ENCODE data around the gene IFRD2. TPM values are rescaled to one million over a fixed set of nuclear protein-coding genes. Genes with fewer than 3 reads are reported as not detected.

Gene IFRD2
- total RNA-seq, 1 experiment from 2014 or later, result 111 TPM

- POLR2A ChIA-PET, result no interaction called here
- CTCF ChIA-PET, result no interaction called here
- no TSS peak for BruUV-seq (replicated peaks)
- Histone ChIP-seq H3K36me3 (ENCODE audit: control insufficient read depth, insufficient read depth, low read length) (no peaks in the 10 kb centered on the region; the same call in 1 of the 2 replicates), H3K4me1 (ENCODE audit: control insufficient read depth, insufficient read depth, low read length) (peaks cover 27% of the 10 kb centered on the region), H3K4me3 (ENCODE audit: low read depth in 2 of 2, low read length in 2 of 2) (peak overlapping the region; percentile 82 to 93), H3K27ac (ENCODE audit: low read length) (peak overlapping the region; percentile 92), H3K9me3 (ENCODE audit: control insufficient read depth, insufficient read depth, low read depth, low read length) (no peaks in the 10 kb centered on the region), H3K27me3 (ENCODE audit: control insufficient read depth, insufficient read depth, low read length) (no peaks in the 10 kb centered on the region)
- TF ChIP-seq SIN3A (IDR thresholded peaks at IDR 0.05; ENCODE audit: borderline replicate concordance, insufficient read depth, low read depth, low read length) (no peak), TCF7L2 (IDR thresholded peaks at IDR 0.05; ENCODE audit: low read depth, low read length) (no peak), POLR2AphosphoS5 (IDR thresholded peaks at IDR 0.05; ENCODE audit: low read depth, low read length) (no peak)
- TF ChIP-seq, protein P1, sequence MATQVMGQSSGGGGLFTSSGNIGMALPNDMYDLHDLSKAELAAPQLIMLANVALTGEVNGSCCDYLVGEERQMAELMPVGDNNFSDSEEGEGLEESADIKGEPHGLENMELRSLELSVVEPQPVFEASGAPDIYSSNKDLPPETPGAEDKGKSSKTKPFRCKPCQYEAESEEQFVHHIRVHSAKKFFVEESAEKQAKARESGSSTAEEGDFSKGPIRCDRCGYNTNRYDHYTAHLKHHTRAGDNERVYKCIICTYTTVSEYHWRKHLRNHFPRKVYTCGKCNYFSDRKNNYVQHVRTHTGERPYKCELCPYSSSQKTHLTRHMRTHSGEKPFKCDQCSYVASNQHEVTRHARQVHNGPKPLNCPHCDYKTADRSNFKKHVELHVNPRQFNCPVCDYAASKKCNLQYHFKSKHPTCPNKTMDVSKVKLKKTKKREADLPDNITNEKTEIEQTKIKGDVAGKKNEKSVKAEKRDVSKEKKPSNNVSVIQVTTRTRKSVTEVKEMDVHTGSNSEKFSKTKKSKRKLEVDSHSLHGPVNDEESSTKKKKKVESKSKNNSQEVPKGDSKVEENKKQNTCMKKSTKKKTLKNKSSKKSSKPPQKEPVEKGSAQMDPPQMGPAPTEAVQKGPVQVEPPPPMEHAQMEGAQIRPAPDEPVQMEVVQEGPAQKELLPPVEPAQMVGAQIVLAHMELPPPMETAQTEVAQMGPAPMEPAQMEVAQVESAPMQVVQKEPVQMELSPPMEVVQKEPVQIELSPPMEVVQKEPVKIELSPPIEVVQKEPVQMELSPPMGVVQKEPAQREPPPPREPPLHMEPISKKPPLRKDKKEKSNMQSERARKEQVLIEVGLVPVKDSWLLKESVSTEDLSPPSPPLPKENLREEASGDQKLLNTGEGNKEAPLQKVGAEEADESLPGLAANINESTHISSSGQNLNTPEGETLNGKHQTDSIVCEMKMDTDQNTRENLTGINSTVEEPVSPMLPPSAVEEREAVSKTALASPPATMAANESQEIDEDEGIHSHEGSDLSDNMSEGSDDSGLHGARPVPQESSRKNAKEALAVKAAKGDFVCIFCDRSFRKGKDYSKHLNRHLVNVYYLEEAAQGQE (IDR thresholded peaks at IDR 0.05; ENCODE audit: insufficient read depth in 1 of 2, low read depth in 2 of 2, low read length in 1 of 2), result no peak
- TF ChIP-seq, protein P2, sequence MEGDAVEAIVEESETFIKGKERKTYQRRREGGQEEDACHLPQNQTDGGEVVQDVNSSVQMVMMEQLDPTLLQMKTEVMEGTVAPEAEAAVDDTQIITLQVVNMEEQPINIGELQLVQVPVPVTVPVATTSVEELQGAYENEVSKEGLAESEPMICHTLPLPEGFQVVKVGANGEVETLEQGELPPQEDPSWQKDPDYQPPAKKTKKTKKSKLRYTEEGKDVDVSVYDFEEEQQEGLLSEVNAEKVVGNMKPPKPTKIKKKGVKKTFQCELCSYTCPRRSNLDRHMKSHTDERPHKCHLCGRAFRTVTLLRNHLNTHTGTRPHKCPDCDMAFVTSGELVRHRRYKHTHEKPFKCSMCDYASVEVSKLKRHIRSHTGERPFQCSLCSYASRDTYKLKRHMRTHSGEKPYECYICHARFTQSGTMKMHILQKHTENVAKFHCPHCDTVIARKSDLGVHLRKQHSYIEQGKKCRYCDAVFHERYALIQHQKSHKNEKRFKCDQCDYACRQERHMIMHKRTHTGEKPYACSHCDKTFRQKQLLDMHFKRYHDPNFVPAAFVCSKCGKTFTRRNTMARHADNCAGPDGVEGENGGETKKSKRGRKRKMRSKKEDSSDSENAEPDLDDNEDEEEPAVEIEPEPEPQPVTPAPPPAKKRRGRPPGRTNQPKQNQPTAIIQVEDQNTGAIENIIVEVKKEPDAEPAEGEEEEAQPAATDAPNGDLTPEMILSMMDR (IDR thresholded peaks at IDR 0.05), result no peak
- no peak for DNase-seq (ENCODE audit: low read depth, low spot score)
- in situ Hi-C loops (cut with HindIII; ENCODE audit: low pct_unique_long_range_greater_than_20kb, low sequenced_read_pairs), result no loop called here
- intact Hi-C loops (cut with micrococcal nuclease; ENCODE audit: unreplicated experiment), result no loop called here
- ATAC-seq, result 0 out of 2 replicates have a peak, but pooled peaks have one; percentile 2
Observed at GRCh38 chr3:50322115-50322385, 29.8 kb upstream of the IFRD2 start.

GRCh38 chr3:50321336-50322114 is 29.3 kb upstream of the IFRD2 start:
- no peaks in the 10 kb centered on the region; the same call in 1 of the 2 replicates for H3K36me3 ChIP-seq (ENCODE audit: control insufficient read depth, insufficient read depth, low read length)
- ChIA-PET POLR2A (no interaction called here), CTCF (interaction anchor here (0.6 kb wide), 4 partner anchors 28 to 1617 kb away, joined by 3 to 9 read pairs (median 3); no protein-coding TSS in a partner anchor)
- DNase-seq (ENCODE audit: low read depth, low spot score) (no peak), ATAC-seq (peak; percentile 91)
- no peak for TF ChIP-seq SIN3A (IDR thresholded peaks at IDR 0.05; ENCODE audit: borderline replicate concordance, insufficient read depth, low read depth, low read length)
- TF ChIP-seq POLR2AphosphoS5 (IDR thresholded peaks at IDR 0.05; ENCODE audit: low read depth, low read length), result peak; percentile 65; the same call in 1 of the 2 replicates
- TF ChIP-seq, protein P1 (IDR thresholded peaks at IDR 0.05; ENCODE audit: insufficient read depth in 1 of 2, low read depth in 2 of 2, low read length in 1 of 2), result no peak
- TF ChIP-seq TCF7L2 (IDR thresholded peaks at IDR 0.05; ENCODE audit: low read depth, low read length), result no peak
- TF ChIP-seq, protein P2 (IDR thresholded peaks at IDR 0.05), result peak; percentile 78
- in situ Hi-C loops (cut with HindIII; ENCODE audit: low pct_unique_long_range_greater_than_20kb, low sequenced_read_pairs) (no loop called here), intact Hi-C loops (cut with micrococcal nuclease; ENCODE audit: unreplicated experiment) (no loop called here)
- H3K4me3 ChIP-seq (ENCODE audit: low read depth in 2 of 2, low read length in 2 of 2), result peak overlapping the region; percentile 82 to 93
- H3K4me1 ChIP-seq (ENCODE audit: control insufficient read depth, insufficient read depth, low read length), result peaks cover 23% of the 10 kb centered on the region
- no TSS peak for BruUV-seq (replicated peaks)
- H3K9me3 ChIP-seq (ENCODE audit: control insufficient read depth, insufficient read depth, low read depth, low read length), result no peaks in the 10 kb centered on the region
- no peaks in the 10 kb centered on the region for H3K27me3 ChIP-seq (ENCODE audit: control insufficient read depth, insufficient read depth, low read length)
- peak overlapping the region; percentile 92 for H3K27ac ChIP-seq (ENCODE audit: low read length)

All from Panc1 (cell line).